Mammary epithelial cell (primary cell): ENCODE measurements around the gene CD58.

Source experiments
- EZH2 ChIP-seq: IDR thresholded peaks from 2 replicates; pipeline ENCODE4 v1.6.1; 2012; ENCODE audit warnings: low read length, inconsistent platforms, borderline replicate concordance
- TF ChIP-seq, protein P1 (sequence below), 2 donors: IDR thresholded peaks in 1 of 2; conservative IDR thresholded peaks in 1 of 2; 2 replicates each; pipeline ENCODE4 v1.5.1; 2011 to 2012; ENCODE audit warnings: inconsistent platforms in 2 of 2, low read length in 2 of 2, mild to moderate bottlenecking in 2 of 2, control low read depth in 1 of 2, low read depth in 1 of 2; ENCODE audit not compliant: insufficient read depth in 1 of 2; ENCODE audit errors: extremely low read depth in 1 of 2

DNA sequence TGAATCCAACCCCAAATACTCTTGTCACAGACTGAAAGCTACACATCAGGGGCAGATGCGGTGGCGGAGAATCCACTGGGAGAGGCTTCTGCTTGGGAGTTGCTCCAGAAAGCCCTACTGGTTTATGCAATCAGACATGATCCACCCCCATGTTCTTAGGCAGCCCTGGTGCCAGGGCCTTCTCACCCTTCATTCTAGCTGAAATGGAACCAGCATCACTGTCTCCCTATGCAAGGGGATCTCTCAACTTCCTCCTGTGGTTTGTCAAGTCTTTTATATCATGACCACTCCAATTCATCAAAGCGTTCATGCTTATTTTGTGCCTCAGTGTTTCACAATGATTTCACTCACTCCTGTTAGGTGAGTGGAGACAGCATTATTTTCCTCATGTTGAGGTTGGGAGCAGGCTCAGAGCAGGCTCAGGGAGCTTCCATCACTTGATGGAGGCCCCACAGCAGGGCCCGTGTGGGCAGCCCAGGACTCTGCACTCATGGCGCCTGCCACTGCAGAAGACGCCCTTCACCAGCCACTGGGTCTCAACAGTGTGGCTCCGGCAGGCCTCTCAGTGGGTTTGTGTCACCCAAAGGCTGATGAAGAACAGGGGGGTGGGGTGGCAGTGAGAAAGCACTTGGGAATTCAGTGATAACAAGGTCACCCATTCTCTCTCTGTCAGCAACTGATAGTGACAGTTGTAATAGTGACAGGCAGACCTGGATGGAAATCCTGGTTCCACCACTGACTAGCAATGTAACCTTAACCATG, 67.1 kb downstream of the CD58 start:
- TF ChIP-seq, protein P1, sequence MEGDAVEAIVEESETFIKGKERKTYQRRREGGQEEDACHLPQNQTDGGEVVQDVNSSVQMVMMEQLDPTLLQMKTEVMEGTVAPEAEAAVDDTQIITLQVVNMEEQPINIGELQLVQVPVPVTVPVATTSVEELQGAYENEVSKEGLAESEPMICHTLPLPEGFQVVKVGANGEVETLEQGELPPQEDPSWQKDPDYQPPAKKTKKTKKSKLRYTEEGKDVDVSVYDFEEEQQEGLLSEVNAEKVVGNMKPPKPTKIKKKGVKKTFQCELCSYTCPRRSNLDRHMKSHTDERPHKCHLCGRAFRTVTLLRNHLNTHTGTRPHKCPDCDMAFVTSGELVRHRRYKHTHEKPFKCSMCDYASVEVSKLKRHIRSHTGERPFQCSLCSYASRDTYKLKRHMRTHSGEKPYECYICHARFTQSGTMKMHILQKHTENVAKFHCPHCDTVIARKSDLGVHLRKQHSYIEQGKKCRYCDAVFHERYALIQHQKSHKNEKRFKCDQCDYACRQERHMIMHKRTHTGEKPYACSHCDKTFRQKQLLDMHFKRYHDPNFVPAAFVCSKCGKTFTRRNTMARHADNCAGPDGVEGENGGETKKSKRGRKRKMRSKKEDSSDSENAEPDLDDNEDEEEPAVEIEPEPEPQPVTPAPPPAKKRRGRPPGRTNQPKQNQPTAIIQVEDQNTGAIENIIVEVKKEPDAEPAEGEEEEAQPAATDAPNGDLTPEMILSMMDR (conservative IDR thresholded peaks at IDR 0.05 in 1 of 2, IDR thresholded peaks at IDR 0.05 in 1 of 2; ENCODE audit: extremely low read depth in 1 of 2, insufficient read depth in 1 of 2, low read depth in 1 of 2, low read length in 2 of 2) = no peak
- TF ChIP-seq EZH2 = no peak
